ENCODE results near the gene SLC6A3. TPM values are rescaled to one million over a fixed set of nuclear protein-coding genes. Genes with fewer than 3 reads are reported as not detected.

Gene SLC6A3
- total RNA-seq, 2 experiments from 2014 or later: not detected

DNA sequence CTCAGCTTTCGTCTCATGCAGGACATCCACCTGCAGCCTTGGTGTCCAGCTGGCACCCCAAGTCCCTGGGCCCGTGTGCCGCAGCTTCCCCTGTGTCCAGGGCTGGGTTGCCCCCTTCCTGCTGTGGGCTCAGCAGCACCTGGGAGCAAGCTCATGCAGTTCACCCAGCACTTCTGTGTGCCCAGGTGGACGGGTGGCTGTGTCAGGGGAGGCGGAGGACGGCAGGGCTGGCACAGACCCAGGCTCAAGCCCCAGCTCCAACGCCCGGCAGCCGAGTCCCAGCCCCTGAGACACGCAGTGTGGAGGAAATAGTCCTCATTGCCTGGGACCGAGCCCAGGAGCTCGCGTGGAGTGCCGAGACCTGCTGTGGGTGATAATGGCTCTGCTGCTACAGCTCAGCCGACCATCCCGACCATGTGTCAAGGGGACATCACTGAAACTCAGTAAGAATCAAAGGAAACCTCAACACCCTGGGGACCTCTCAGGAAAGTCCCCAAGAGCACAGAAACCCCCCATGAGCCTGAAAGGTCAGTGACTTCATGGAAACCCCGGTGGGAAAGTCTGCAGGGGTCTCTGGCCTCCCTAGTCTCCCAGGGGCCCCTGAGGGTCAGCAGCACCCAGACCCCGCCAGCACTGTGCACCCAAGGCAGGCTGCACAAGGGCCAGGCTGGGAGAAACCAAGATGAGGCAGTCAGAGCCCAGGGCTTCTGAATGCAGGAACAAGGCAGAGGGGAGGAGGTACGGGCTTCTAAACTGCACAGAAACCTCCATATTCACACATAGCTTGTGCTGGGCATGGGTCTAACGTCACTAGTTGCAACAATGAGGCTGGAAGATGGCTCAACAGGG is 39.7 kb upstream of the SLC6A3 start:
- no peak for TF ChIP-seq EZH2phosphoT487 (IDR thresholded peaks at IDR 0.05; ENCODE audit: borderline replicate concordance, low read depth, low read length)
- TF ChIP-seq, protein P1, sequence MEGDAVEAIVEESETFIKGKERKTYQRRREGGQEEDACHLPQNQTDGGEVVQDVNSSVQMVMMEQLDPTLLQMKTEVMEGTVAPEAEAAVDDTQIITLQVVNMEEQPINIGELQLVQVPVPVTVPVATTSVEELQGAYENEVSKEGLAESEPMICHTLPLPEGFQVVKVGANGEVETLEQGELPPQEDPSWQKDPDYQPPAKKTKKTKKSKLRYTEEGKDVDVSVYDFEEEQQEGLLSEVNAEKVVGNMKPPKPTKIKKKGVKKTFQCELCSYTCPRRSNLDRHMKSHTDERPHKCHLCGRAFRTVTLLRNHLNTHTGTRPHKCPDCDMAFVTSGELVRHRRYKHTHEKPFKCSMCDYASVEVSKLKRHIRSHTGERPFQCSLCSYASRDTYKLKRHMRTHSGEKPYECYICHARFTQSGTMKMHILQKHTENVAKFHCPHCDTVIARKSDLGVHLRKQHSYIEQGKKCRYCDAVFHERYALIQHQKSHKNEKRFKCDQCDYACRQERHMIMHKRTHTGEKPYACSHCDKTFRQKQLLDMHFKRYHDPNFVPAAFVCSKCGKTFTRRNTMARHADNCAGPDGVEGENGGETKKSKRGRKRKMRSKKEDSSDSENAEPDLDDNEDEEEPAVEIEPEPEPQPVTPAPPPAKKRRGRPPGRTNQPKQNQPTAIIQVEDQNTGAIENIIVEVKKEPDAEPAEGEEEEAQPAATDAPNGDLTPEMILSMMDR (conservative IDR thresholded peaks at IDR 0.05; ENCODE audit: low read length): no peak
- intact Hi-C loops (cut with micrococcal nuclease; ENCODE audit: unreplicated experiment): no loop called here
- H3K4me1 ChIP-seq (ENCODE audit: insufficient read depth, low read length, poor library complexity, severe bottlenecking): peaks cover 60% of the 10 kb centered on the region
- peak; percentile 72 for DNase-seq (ENCODE audit: low spot score)
- BruUV-seq (replicated peaks): no TSS peak
- peak overlapping the region; percentile 51 for H3K4me2 ChIP-seq (ENCODE audit: low read length)
- no peak overlapping the region for H2AFZ ChIP-seq (ENCODE audit: low read length)
- CTCF ChIA-PET (ENCODE audit: unreplicated experiment): no interaction called here
- no peaks in the 10 kb centered on the region for H3K79me2 ChIP-seq (ENCODE audit: insufficient read depth, low read depth, low read length)
- no peak overlapping the region for H3K4me3 ChIP-seq (ENCODE audit: low read depth, low read length, poor library complexity, severe bottlenecking)
- no peaks in the 10 kb centered on the region for H3K9me2 ChIP-seq (ENCODE audit: insufficient read depth, low read length)
- no peaks in the 10 kb centered on the region for H3K9me3 ChIP-seq (ENCODE audit: low read length)
- no peaks in the 10 kb centered on the region for H4K20me1 ChIP-seq (ENCODE audit: insufficient read depth, low read length)
- peaks cover 57% of the 10 kb centered on the region for H3K36me3 ChIP-seq (ENCODE audit: insufficient read depth, low read length)
- POLR2A ChIA-PET: interaction anchor here (0.7 to 1.5 kb wide), 3 partner anchors 18 to 75 kb away, joined by 3 read pairs; no protein-coding TSS in a partner anchor
- H3K27ac ChIP-seq (ENCODE audit: low read depth, low read length, poor library complexity, severe bottlenecking): peak overlapping the region; percentile 39

GRCh38 chr5:1483856-1484729 is 38.9 kb upstream of the SLC6A3 start:
- H3K9me3 ChIP-seq (ENCODE audit: low read length): no peaks in the 10 kb centered on the region
- no peak overlapping the region for H2AFZ ChIP-seq (ENCODE audit: low read length)
- peak overlapping the region; percentile 51; the same call in 1 of the 2 replicates for H3K4me2 ChIP-seq (ENCODE audit: low read length)
- DNase-seq (ENCODE audit: low spot score): no peak
- H3K4me3 ChIP-seq (ENCODE audit: low read depth, low read length, poor library complexity, severe bottlenecking): no peak overlapping the region
- H3K36me3 ChIP-seq (ENCODE audit: insufficient read depth, low read length): peaks cover 53% of the 10 kb centered on the region
- no TSS peak for BruUV-seq (replicated peaks)
- intact Hi-C loops (cut with micrococcal nuclease; ENCODE audit: unreplicated experiment): no loop called here
- H3K79me2 ChIP-seq (ENCODE audit: insufficient read depth, low read depth, low read length): no peaks in the 10 kb centered on the region
- peaks cover 57% of the 10 kb centered on the region for H3K4me1 ChIP-seq (ENCODE audit: insufficient read depth, low read length, poor library complexity, severe bottlenecking)
- ChIA-PET POLR2A (interaction anchor here (0.6 to 1.5 kb wide), 5 partner anchors 8 to 108 kb away, joined by 3 to 4 read pairs (median 3); no protein-coding TSS in a partner anchor), CTCF (ENCODE audit: unreplicated experiment) (no interaction called here)
- no peak overlapping the region for H3K27ac ChIP-seq (ENCODE audit: low read depth, low read length, poor library complexity, severe bottlenecking)
- H4K20me1 ChIP-seq (ENCODE audit: insufficient read depth, low read length): no peaks in the 10 kb centered on the region
- no peaks in the 10 kb centered on the region for H3K9me2 ChIP-seq (ENCODE audit: insufficient read depth, low read length)
- TF ChIP-seq, protein P1 (conservative IDR thresholded peaks at IDR 0.05; ENCODE audit: low read length): no peak

All from OCI-LY7 (cell line).